ENCODE measurements around the gene WAC.
"Not testable (repeated sequence)": the region's sequence is repeated elsewhere in the genome, so short reads cannot be mapped to it uniquely, and the experiment has no call there.

WAC gene

DNA sequence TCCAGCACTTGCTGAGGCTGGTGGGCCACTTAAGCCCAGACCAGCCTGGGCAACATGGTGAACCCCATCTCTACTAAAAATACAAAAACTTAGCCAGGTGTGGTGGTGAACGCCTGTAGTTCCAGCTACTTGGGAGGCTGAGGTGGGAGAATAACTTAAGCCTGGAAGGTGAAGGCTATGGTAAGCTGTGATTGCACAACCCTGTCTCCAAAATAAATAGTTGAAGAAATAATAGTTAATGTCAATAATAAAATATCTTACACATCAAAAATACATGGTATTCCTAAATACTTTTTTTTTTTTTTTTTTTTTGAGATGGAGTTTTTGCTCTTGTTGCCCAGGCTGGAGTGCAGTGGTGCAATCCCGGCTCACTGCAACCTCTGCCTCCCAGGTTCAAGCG lies 76.7 kb downstream of the WAC start:
- DNase-seq (ENCODE audit: low spot score) = not testable (repeated sequence)

DNA sequence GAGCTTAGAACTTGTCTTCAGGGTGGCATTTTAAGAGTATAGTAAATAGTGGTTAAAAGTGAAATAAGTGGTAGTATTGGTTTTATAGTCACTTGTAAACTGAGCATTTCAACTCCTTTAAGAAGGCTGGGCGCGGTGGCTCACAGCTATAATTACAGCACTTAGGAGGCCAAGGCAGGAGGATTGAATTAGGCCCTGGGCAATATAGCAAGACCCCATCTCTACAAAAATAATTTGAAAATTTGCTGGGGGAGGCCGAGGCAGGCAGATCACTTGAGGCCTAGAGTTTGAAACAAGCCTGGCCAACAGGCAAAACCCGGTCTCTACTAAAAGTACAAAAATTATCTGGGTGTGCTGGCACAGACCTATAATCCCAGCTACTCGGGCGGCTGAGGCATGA lies 80.0 kb downstream of the WAC start:
- no peak for DNase-seq (ENCODE audit: low spot score)

DNA sequence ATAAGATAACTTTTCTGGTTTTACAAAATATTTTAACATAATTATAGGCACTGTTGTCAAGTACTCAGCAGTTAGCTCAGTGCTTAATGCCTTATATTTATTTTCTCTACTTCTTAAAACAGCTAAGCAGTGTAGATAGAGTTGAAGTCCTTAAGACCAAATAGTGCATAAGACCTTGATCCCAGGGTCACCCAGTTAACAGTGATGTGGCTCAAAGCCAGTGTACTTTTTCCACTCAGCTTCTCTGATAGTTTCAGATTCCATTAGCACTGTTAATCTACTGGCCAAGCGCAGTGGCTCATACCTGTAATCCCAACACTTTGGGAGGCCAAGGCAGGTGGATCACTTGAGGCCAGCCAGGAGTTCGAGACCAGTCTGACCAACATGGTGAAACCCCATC lies 83.6 kb downstream of the WAC start:
- DNase-seq (ENCODE audit: low spot score) = no peak

- no peak for DNase-seq (ENCODE audit: low spot score)
These were observed 86.5 kb downstream of the WAC start for GRCh38 chr10:28619455-28619854.

DNA sequence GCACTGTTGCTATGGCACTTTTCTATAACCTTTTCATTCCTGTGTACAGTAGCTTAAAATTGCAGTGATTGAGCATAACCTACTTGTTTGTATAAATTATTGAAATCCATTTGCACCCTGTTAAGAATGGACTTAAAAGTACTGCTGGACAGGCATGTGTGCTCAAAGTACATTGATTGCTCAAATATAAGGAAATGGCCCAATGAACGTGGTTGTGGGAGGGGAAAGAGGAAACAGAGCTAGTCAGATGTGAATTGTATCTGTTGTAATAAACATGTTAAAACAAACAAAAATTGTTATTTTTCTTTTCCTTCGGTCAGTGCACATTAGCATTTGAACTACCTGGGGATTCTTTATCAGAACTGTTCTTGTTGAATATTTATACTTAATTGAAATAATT lies 87.3 kb downstream of the WAC start:
- DNase-seq (ENCODE audit: low spot score) = no peak

GRCh38 chr10:28623483-28623882 lies 90.6 kb downstream of the WAC start:
- no peak for DNase-seq (ENCODE audit: low spot score)

DNA sequence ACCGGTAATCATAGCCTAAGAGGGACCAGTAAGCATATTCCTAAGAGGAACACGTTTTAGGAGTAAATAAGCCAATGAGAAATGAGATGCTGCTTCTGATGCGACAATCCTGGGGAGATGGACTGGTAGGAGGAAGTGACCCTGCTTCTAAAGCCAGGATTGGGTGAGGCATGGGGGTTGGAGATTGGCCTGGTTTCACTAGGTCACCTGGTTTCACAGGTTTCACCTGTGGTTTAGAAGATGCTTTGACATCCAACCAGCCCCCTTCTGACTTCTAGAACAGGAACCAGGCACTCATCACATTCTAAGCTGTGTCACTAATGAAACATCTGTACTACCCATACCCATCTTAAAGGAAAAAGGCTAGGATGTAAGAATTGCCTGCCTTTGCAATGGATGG lies 91.4 kb downstream of the WAC start:
- no peak for DNase-seq (ENCODE audit: low spot score)

- DNase-seq (ENCODE audit: low spot score) = no peak
These were observed 94.2 kb downstream of the WAC start for GRCh38 chr10:28627102-28627501.

- peak; percentile 88 for DNase-seq (ENCODE audit: low spot score)
These were observed 95.4 kb downstream of the WAC start for GRCh38 chr10:28628184-28628893.

GRCh38 chr10:28631896-28632583 lies 99.1 kb downstream of the WAC start:
- DNase-seq (ENCODE audit: low spot score) = no peak

DNA sequence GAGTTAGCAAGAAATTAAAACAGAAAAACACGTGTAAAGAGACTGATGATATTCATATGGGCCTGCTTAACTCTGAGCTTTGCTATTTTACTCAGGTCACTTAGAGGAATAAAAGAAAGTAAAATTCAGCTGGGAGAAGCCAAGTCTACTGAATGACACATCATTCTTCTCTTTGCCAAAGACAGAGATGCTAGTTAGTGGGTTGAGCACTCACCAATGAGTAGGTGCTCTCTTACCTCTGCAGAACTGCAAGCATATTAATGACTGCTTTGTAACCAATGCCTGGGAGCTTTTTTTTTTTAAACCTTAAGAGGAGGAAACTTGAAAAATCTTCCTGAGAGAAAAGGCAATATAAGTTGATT lies 99.6 kb downstream of the WAC start:
- no peak for DNase-seq (ENCODE audit: low spot score)

GRCh38 chr10:28633750-28634149 lies 100.8 kb downstream of the WAC start:
- DNase-seq (ENCODE audit: low spot score) = no peak

DNA sequence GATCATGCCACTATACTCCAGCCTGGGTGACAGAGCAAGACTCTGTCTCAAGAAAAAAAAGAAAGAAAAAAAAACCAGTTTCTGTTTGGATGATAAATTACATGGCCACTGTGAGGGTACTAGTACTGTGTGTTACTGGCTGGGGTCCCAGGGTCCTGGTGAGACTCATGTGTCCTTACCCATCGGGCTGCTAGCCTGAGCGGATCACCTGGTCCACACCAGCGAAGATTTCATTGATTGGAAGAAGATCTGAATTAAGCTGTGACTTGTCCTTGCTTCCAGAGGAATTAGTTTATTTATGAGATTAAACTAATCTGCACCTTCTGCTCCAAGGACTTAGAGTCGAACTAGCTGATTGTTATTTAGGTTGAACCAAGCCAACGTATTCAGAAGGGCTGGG lies 104.4 kb downstream of the WAC start:
- no peak for DNase-seq (ENCODE audit: low spot score)

GRCh38 chr10:28638392-28638791 lies 105.5 kb downstream of the WAC start:
- no peak for DNase-seq (ENCODE audit: low spot score)

- DNase-seq (ENCODE audit: low spot score) = no peak
These were observed 107.6 kb downstream of the WAC start for GRCh38 chr10:28640551-28640950.

GRCh38 chr10:28644647-28645046 lies 111.7 kb downstream of the WAC start:
- no peak for DNase-seq (ENCODE audit: low spot score)

DNA sequence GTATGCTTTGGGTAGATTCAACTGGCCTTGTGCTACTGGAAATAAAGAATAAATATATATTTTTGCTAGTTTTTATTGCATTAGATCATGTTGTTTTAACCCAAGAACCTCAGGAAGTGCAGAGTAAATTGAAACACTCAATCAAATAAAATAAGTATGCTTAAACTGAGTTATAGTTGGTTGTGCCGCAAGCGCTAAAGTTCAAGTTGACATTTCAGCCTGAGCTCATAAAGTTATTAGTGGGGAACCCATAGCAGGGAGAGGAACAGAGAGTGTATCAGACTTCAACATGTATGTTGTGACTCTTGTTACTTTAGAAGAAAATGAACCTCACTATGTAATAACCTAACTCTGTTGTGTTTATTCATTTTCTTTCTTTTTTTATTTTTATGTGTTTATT lies 119.2 kb downstream of the WAC start:
- no peak for DNase-seq (ENCODE audit: low spot score)

DNA sequence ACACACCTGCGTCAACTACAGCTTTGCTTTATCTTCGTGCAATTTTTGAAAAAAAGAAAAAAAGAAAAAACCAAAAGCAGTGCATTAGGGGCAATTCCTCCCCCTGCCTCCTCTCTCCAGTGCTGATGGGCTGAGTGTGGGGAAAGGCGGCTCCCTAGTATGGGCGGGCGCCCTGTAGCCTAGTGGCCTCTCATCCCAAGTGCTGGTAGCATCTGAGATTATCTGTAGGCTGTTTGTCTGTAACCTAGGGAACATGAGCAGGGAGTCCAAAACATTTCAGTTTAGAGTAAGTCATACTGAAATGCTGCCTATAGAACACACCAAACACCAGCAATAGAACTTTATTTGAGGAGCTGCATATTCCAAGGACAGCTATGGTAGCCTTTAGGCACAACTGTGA lies 119.8 kb downstream of the WAC start:
- no peak for DNase-seq (ENCODE audit: low spot score)

GRCh38 chr10:28658824-28659223 lies 125.9 kb downstream of the WAC start:
- DNase-seq (ENCODE audit: low spot score) = not testable (repeated sequence)

- no peak for DNase-seq (ENCODE audit: low spot score)
These were observed 128.1 kb downstream of the WAC start for GRCh38 chr10:28661035-28661434.

GRCh38 chr10:28663576-28664368 lies 130.9 kb downstream of the WAC start:
- peak; percentile 79 for DNase-seq (ENCODE audit: low spot score)

DNA sequence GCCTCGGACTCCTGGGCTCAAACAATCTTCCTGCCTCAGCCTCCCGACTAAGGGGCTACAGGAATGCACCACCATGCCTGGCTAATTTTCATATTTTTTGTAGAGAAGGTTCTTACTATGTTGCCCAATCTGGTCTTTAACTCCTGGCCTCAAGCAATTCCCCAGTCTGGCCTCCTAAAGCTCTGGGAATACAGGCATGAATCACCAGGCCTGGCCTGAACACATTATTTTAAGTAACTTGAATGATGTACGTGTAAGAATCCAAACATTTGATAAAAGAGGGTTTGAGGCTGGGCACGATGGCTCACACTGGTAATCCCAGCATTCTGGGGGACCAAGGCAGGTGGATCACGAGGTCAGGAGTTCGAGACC lies 131.4 kb downstream of the WAC start:
- DNase-seq (ENCODE audit: low spot score) = no peak

GRCh38 chr10:28666751-28667467 lies 134.0 kb downstream of the WAC start:
- no peak for DNase-seq (ENCODE audit: low spot score)

Measured in iPS-NIHi11 (cell line).